Osteoblast (primary cell): ENCODE data around the gene C21orf91. TPM values are rescaled to one million over a fixed set of nuclear protein-coding genes. Genes with fewer than 3 reads are reported as not detected.

Experiments used
- DNase-seq: peaks from one replicate; pipeline ENCODE4 v3.0.0; 2011; ENCODE audit warnings: low spot score, mixed read lengths; ENCODE audit not compliant: insufficient read length; ENCODE audit errors: missing footprints
- H2AFZ ChIP-seq: 2 replicates; pipeline ENCODE4 v1.6.0; 2011; ENCODE audit warnings: mild to moderate bottlenecking, low read length
- H3K27ac ChIP-seq: 2 replicates; pipeline ENCODE4 v1.5.1; 2011; ENCODE audit warnings: mild to moderate bottlenecking, low read depth, low read length, moderate library complexity
- H3K27me3 ChIP-seq: 2 replicates; pipeline ENCODE4 v1.6.0; 2012; ENCODE audit warnings: mild to moderate bottlenecking, control low read depth, inconsistent platforms, low read length, moderate library complexity; ENCODE audit not compliant: insufficient read depth
- H3K36me3 ChIP-seq: 2 replicates; pipeline ENCODE4 v1.5.1; 2011; ENCODE audit warnings: mild to moderate bottlenecking, low read length, control low read depth, moderate library complexity; ENCODE audit not compliant: insufficient read depth
- H3K4me1 ChIP-seq: 2 replicates; pipeline ENCODE4 v1.5.1; 2011; ENCODE audit warnings: mild to moderate bottlenecking, low read length, control low read depth, moderate library complexity; ENCODE audit not compliant: insufficient read depth
- H3K4me2 ChIP-seq: 2 replicates; pipeline ENCODE4 v1.6.0; 2011; ENCODE audit warnings: mild to moderate bottlenecking, low read length; ENCODE audit not compliant: insufficient read depth
- H3K4me3 ChIP-seq: fragments of 200-600 bp; sonication (generic); 3 replicates; pipeline ENCODE4 v1.5.1; 2012; ENCODE audit warnings: mild to moderate bottlenecking, low read length, inconsistent platforms; ENCODE audit not compliant: insufficient read depth
- H3K79me2 ChIP-seq: 2 replicates; pipeline ENCODE4 v1.6.0; 2012; ENCODE audit warnings: mild to moderate bottlenecking, low read length, control low read depth, inconsistent platforms; ENCODE audit not compliant: insufficient read depth
- H3K9me3 ChIP-seq: 2 replicates; pipeline ENCODE4 v1.5.1; 2011; ENCODE audit warnings: low read depth, low read length, control low read depth
- H4K20me1 ChIP-seq: 2 replicates; pipeline ENCODE4 v1.6.0; 2012; ENCODE audit warnings: mild to moderate bottlenecking, low read length, control low read depth; ENCODE audit not compliant: insufficient read depth
- CTCF ChIP-seq: IDR thresholded peaks from 2 replicates; pipeline ENCODE4 v1.5.1; 2011; ENCODE audit warnings: mild to moderate bottlenecking, low read depth, low read length, moderate library complexity; ENCODE audit errors: extremely low read depth
- total RNA-seq: library from RNA; depleted of rRNA; stranded (reverse); fragments of >200 nt; gene quantifications from 2 replicates; pipeline ENCODE4 v1.2.3, GENCODE V29; 2012

C21orf91 gene
- total RNA-seq, 1 donor, result 18.1 TPM

GRCh38 chr21:17834639-17835354 is 15.6 kb upstream of the C21orf91 start:
- DNase-seq, result no peak
- Histone ChIP-seq H2AFZ (no peak overlapping the region), H3K79me2 (no peaks in the 10 kb centered on the region), H4K20me1 (no peaks in the 10 kb centered on the region), H3K9me3 (no peaks in the 10 kb centered on the region), H3K4me1 (peaks cover 3% of the 10 kb centered on the region), H3K27me3 (no peaks in the 10 kb centered on the region), H3K27ac (no peak overlapping the region), H3K36me3 (no peaks in the 10 kb centered on the region), H3K4me3 (no peak overlapping the region), H3K4me2 (no peak overlapping the region)
- TF ChIP-seq CTCF, result no peak

- peak overlapping the region; percentile 68 for H2AFZ ChIP-seq
- no peaks in the 10 kb centered on the region for H3K79me2 ChIP-seq
- no peaks in the 10 kb centered on the region for H3K27me3 ChIP-seq
- peak overlapping the region; percentile 60 for H3K27ac ChIP-seq
- H3K4me1 ChIP-seq, result peaks cover 25% of the 10 kb centered on the region
- no peak for TF ChIP-seq CTCF
- no peaks in the 10 kb centered on the region for H4K20me1 ChIP-seq
- H3K36me3 ChIP-seq, result no peaks in the 10 kb centered on the region
- DNase-seq, result no peak
- H3K4me3 ChIP-seq, result no peak overlapping the region
- peak overlapping the region; percentile 44 for H3K4me2 ChIP-seq
- no peaks in the 10 kb centered on the region for H3K9me3 ChIP-seq
Observed at GRCh38 chr21:17829472-17829871, 10.3 kb upstream of the C21orf91 start.

- Histone ChIP-seq H3K4me2 (peak overlapping the region; percentile 62), H3K27me3 (no peaks in the 10 kb centered on the region), H3K4me1 (peaks cover 25% of the 10 kb centered on the region), H3K4me3 (peak overlapping the region; percentile 33), H3K79me2 (no peaks in the 10 kb centered on the region), H2AFZ (peak overlapping the region; percentile 53), H4K20me1 (no peaks in the 10 kb centered on the region), H3K36me3 (no peaks in the 10 kb centered on the region), H3K9me3 (no peaks in the 10 kb centered on the region), H3K27ac (peak overlapping the region; percentile 35)
- no peak for TF ChIP-seq CTCF
- DNase-seq, result no peak
Observed at GRCh38 chr21:17828223-17828622, 9.1 kb upstream of the C21orf91 start.

GRCh38 chr21:17823846-17824245 is 4.7 kb upstream of the C21orf91 start:
- Histone ChIP-seq H3K4me2 (no peak overlapping the region), H2AFZ (no peak overlapping the region), H4K20me1 (no peaks in the 10 kb centered on the region), H3K79me2 (peaks cover 1% of the 10 kb centered on the region), H3K36me3 (no peaks in the 10 kb centered on the region), H3K27me3 (no peaks in the 10 kb centered on the region), H3K4me3 (no peak overlapping the region), H3K4me1 (peaks cover 16% of the 10 kb centered on the region), H3K27ac (no peak overlapping the region), H3K9me3 (no peaks in the 10 kb centered on the region)
- no peak for DNase-seq
- no peak for TF ChIP-seq CTCF
